HepG2 (cell line): Measurements from ENCODE around the gene RAPGEF5. TPM values are rescaled to one million over a fixed set of nuclear protein-coding genes. Genes with fewer than 3 reads are reported as not detected.

Source experiments
- ATAC-seq: fragments of 200-7000 bp; cut with Tn5 transposase; 3 replicates; pipeline ENCODE4 v1.9.1; 2020; ENCODE audit warnings: mild to moderate bottlenecking, moderate library complexity
- BruUV-seq: library from RNA; stranded (reverse); fragments of 400-500 nt; replicated peaks from 2 replicates; lab custom pipeline; 2021; lab: Mats Ljungman, UMichigan
- CTCF ChIA-PET: fragments of 300-600 bp; formaldehyde crosslinking; extraction: SDS; loops from one replicate; lab custom pipeline; 2021; ENCODE audit warnings: low total read pairs, inconsistent platforms, low intra/inter-chr PET ratio; lab: Yijun Ruan, JAX
- POLR2A ChIA-PET: fragments of 350-600 bp; sonication (Branson Sonifier 250); formaldehyde crosslinking; loops from one replicate; lab custom pipeline; 2020; ENCODE audit warnings: antibody characterized with exemption, inconsistent platforms; lab: Yijun Ruan, JAX
- DNase-seq: peaks from one replicate; pipeline ENCODE4 v3.0.0-alpha.2; 2015; ENCODE audit warnings: low spot score
- FAIRE-seq: peaks from 3 replicates; lab custom pipeline; 2011; peaks lifted over from hg19 to GRCh38; lab: Jason Lieb, UNC
- H2AFZ ChIP-seq: one replicate; pipeline ENCODE4 v1.6.1; 2011; ENCODE audit warnings: low read length, inconsistent platforms
- H3K27ac ChIP-seq: fragments of 300-600 bp; 3 replicates; pipeline ENCODE4 v1.8.0; 2011; ENCODE audit warnings: mixed run types, mild to moderate bottlenecking, mixed read lengths, low read length, inconsistent platforms; ENCODE audit not compliant: insufficient read depth; ENCODE audit errors: extremely low read length
- H3K27me3 ChIP-seq, 2 experiments: fragments of 200-600 bp in 1 of 2; 2 replicates in 1 of 2; 3 replicates in 1 of 2; pipeline versions ENCODE4 v1.6.0 to v1.8.0; 2011; ENCODE audit warnings: low read length in 2 of 2, mild to moderate bottlenecking in 2 of 2, moderate library complexity in 2 of 2, inconsistent platforms in 1 of 2; ENCODE audit not compliant: insufficient read depth in 2 of 2, control insufficient read depth in 1 of 2
- H3K36me3 ChIP-seq, 2 experiments: fragments of 200-600 bp in 1 of 2; replicated peaks in 1 of 2; 2 replicates in 1 of 2; 3 replicates in 1 of 2; pipeline versions ENCODE4 v1.5.1 to v1.8.0; 2011; ENCODE audit warnings: low read length in 2 of 2, inconsistent platforms in 1 of 2; ENCODE audit not compliant: insufficient read depth in 2 of 2, control insufficient read depth in 1 of 2
- H3K4me1 ChIP-seq: 2 replicates; pipeline ENCODE4 v1.5.1; 2012; ENCODE audit warnings: low read length, inconsistent platforms; ENCODE audit not compliant: insufficient read depth
- H3K4me2 ChIP-seq: 2 replicates; pipeline ENCODE4 v1.6.0; 2011; ENCODE audit warnings: low read depth, low read length, inconsistent platforms
- H3K4me3 ChIP-seq, 3 experiments: fragments of 200-600 bp in 1 of 3; sonication (generic), shearing (Covaris generic) in 1 of 3; replicated peaks in 1 of 3; 2 replicates each; pipeline ENCODE4 v1.5.1; 2011 to 2016; ENCODE audit warnings: low read length in 3 of 3, inconsistent platforms in 2 of 3, low read depth in 2 of 3, mild to moderate bottlenecking in 2 of 3, control low read depth in 1 of 3, mixed read lengths in 1 of 3; ENCODE audit not compliant: insufficient read depth in 1 of 3
- H3K79me2 ChIP-seq: one replicate; pipeline ENCODE4 v1.6.1; 2011; ENCODE audit warnings: low read length, inconsistent platforms; ENCODE audit not compliant: insufficient read depth
- H3K9ac ChIP-seq: 2 replicates; pipeline ENCODE4 v1.6.0; 2011; ENCODE audit warnings: mild to moderate bottlenecking, low read depth, low read length, inconsistent platforms; ENCODE audit not compliant: insufficient read depth
- H3K9me3 ChIP-seq: 2 replicates; pipeline ENCODE4 v1.5.1; 2012; ENCODE audit warnings: mild to moderate bottlenecking, low read length
- H4K20me1 ChIP-seq: 2 replicates; pipeline ENCODE4 v1.6.0; 2011; ENCODE audit warnings: inconsistent platforms, mild to moderate bottlenecking, low read length, moderate library complexity; ENCODE audit not compliant: insufficient read depth
- FIP1L1 ChIP-seq: fragments of 200-400 bp; formaldehyde crosslinking; IDR thresholded peaks from 2 replicates; pipeline ENCODE4 v1.6.1; 2018; ENCODE audit warnings: low read depth, mild to moderate bottlenecking, low read length, moderate library complexity, borderline replicate concordance; ENCODE audit not compliant: insufficient read depth
- FOSL2 ChIP-seq: sonication (generic); formaldehyde crosslinking; IDR thresholded peaks from 2 replicates; pipeline ENCODE4 v1.4.0; 2020; ENCODE audit warnings: missing genetic modification reagents
- FOXJ3 ChIP-seq: sonication (generic); formaldehyde crosslinking; IDR thresholded peaks from 2 replicates; pipeline ENCODE4 v1.4.0; 2020; ENCODE audit warnings: missing genetic modification reagents, mild to moderate bottlenecking, borderline replicate concordance
- NCOA1 ChIP-seq: sonication (generic); formaldehyde crosslinking; IDR thresholded peaks from 2 replicates; pipeline ENCODE4 v1.9.0; 2021; ENCODE audit warnings: missing genetic modification reagents
- NFATC3 ChIP-seq: sonication (generic); formaldehyde crosslinking; IDR thresholded peaks from 2 replicates; pipeline ENCODE4 v1.5.1; 2020; ENCODE audit warnings: mild to moderate bottlenecking, missing genetic modification reagents
- ONECUT2 ChIP-seq: sonication (generic); formaldehyde crosslinking; IDR thresholded peaks from 2 replicates; pipeline ENCODE4 v1.4.0; 2020; ENCODE audit warnings: missing genetic modification reagents
- SIX4 ChIP-seq: sonication (generic); formaldehyde crosslinking; IDR thresholded peaks from 2 replicates; pipeline ENCODE4 v1.4.0; 2020; ENCODE audit warnings: missing genetic modification reagents
- SP4 ChIP-seq: sonication (generic); formaldehyde crosslinking; IDR thresholded peaks from 2 replicates; pipeline ENCODE4 v1.8.1; 2023; ENCODE audit warnings: mild to moderate bottlenecking, missing genetic modification reagents
- SRSF1 ChIP-seq: fragments of 200-400 bp; formaldehyde crosslinking; optimal IDR thresholded peaks from 2 replicates; pipeline ENCODE3; 2017; ENCODE audit warnings: mild to moderate bottlenecking, low read depth, low read length, moderate library complexity
- ZKSCAN8 ChIP-seq: IDR thresholded peaks from 2 replicates; pipeline ENCODE4 v1.6.1; 2016; ENCODE audit warnings: borderline replicate concordance, missing genetic modification reagents, missing compliant biosample characterization
- ZNF274 ChIP-seq: sonication (generic); formaldehyde crosslinking; IDR thresholded peaks from 2 replicates; pipeline ENCODE4 v1.5.1; 2020; ENCODE audit warnings: mild to moderate bottlenecking, missing genetic modification reagents
- ZNF280D ChIP-seq: sonication (generic); formaldehyde crosslinking; IDR thresholded peaks from 2 replicates; pipeline ENCODE4 v1.5.1; 2020; ENCODE audit warnings: mild to moderate bottlenecking, missing genetic modification reagents
- WGBS: methylation state at CpG from one replicate; pipeline ENCODE4 v1.1.6; 2017; ENCODE audit warnings: low lambda C conversion rate; 5-methylcytosine and 5-hydroxymethylcytosine counted together
- in situ Hi-C: cut with HindIII; loops from 2 replicates; pipeline ENCODE4 v1.10.0; 2017; ENCODE audit warnings: low pct_unique_long_range_greater_than_20kb; ENCODE audit not compliant: extremely low pct_ligation_motif_present
- intact Hi-C: fragments of 100-400 bp; cut with micrococcal nuclease; formaldehyde crosslinking; loops from one replicate; pipeline ENCODE4 v1.10.0; 2022; ENCODE audit not compliant: unreplicated experiment
- polyA plus RNA-seq, 8 experiments: library from polyadenylated mRNA; depleted of rRNA in 3 of 8; stranded (reverse) in 7 of 8; unstranded in 1 of 8; fragments of >200 nt; fragmentation: Illumina TruSeq in 4 of 8; extraction: Trizol in 4 of 8; gene quantifications; 2 replicates each; pipeline versions ENCODE4 v1.2.1 to v1.2.3, GENCODE V29; 2011 to 2016; ENCODE audit warnings: low read depth in 4 of 8, missing spikeins in 1 of 8, mixed read lengths in 1 of 8; ENCODE audit not compliant: insufficient read depth in 1 of 8
- total RNA-seq, 5 experiments: library from RNA; depleted of rRNA; stranded (reverse); fragments of >200 nt; fragmentation: Illumina TruSeq; extraction: Trizol; gene quantifications; 2 replicates each; pipeline ENCODE4 v1.2.3, GENCODE V29; 2016; ENCODE audit warnings: low read depth in 1 of 5
- TF ChIP-seq, protein P1 (sequence below): sonication (generic); IDR thresholded peaks from 2 replicates; pipeline ENCODE4 v1.6.1; 2016; ENCODE audit warnings: low read depth, borderline replicate concordance
- TF ChIP-seq, protein P2 (sequence below): sonication (generic); formaldehyde crosslinking; IDR thresholded peaks from 2 replicates; pipeline ENCODE4 v1.4.0; 2020; ENCODE audit warnings: mild to moderate bottlenecking, missing genetic modification reagents
- TF ChIP-seq, protein P3 (sequence below): sonication (generic); formaldehyde crosslinking; IDR thresholded peaks from 2 replicates; pipeline ENCODE4 v1.4.0; 2020; ENCODE audit warnings: missing genetic modification reagents
- TF ChIP-seq, protein P4 (sequence below), 2 experiments: sonication (generic) in 1 of 2; formaldehyde crosslinking in 1 of 2; IDR thresholded peaks; 2 replicates each; pipeline versions ENCODE4 v1.4.0 to v1.6.1; 2018 to 2020; ENCODE audit warnings: missing genetic modification reagents in 2 of 2, borderline replicate concordance in 1 of 2, low read depth in 1 of 2, mild to moderate bottlenecking in 1 of 2, missing biosample characterization in 1 of 2
- TF ChIP-seq, protein P5 (sequence below): sonication (generic); formaldehyde crosslinking; IDR thresholded peaks from 2 replicates; pipeline ENCODE4 v1.8.0; 2022; ENCODE audit warnings: missing genetic modification reagents, mild to moderate bottlenecking, borderline replicate concordance

Gene RAPGEF5
- total and polyA plus RNA-seq, 2 of the 13 experiments (the other 11 are each of a cell fraction or from before 2014, with no cell fraction given): 17.1 to 23.4 TPM

- H3K4me3 ChIP-seq: no peak overlapping the region
- FAIRE-seq (no peak), ATAC-seq (no peak), DNase-seq (no peak)
- TF ChIP-seq FIP1L1 (no peak), NFATC3 (CRISPR knock-in tag) (no peak), SRSF1 (no peak), NCOA1 (no peak), ZKSCAN8 (CRISPR knock-in tag) (no peak), SP4 (CRISPR knock-in tag) (no peak), ZNF280D (no peak), FOSL2 (CRISPR knock-in tag) (no peak), SIX4 (CRISPR knock-in tag) (no peak), FOXJ3 (CRISPR knock-in tag) (no peak), ONECUT2 (CRISPR knock-in tag) (no peak), ZNF274 (CRISPR knock-in tag) (no peak)
- TF ChIP-seq, protein P1, sequence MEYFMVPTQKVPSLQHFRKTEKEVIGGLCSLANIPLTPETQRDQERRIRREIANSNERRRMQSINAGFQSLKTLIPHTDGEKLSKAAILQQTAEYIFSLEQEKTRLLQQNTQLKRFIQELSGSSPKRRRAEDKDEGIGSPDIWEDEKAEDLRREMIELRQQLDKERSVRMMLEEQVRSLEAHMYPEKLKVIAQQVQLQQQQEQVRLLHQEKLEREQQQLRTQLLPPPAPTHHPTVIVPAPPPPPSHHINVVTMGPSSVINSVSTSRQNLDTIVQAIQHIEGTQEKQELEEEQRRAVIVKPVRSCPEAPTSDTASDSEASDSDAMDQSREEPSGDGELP: no peak
- TF ChIP-seq, protein P2, sequence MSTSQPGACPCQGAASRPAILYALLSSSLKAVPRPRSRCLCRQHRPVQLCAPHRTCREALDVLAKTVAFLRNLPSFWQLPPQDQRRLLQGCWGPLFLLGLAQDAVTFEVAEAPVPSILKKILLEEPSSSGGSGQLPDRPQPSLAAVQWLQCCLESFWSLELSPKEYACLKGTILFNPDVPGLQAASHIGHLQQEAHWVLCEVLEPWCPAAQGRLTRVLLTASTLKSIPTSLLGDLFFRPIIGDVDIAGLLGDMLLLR (CRISPR knock-in tag): no peak
- TF ChIP-seq, protein P3, sequence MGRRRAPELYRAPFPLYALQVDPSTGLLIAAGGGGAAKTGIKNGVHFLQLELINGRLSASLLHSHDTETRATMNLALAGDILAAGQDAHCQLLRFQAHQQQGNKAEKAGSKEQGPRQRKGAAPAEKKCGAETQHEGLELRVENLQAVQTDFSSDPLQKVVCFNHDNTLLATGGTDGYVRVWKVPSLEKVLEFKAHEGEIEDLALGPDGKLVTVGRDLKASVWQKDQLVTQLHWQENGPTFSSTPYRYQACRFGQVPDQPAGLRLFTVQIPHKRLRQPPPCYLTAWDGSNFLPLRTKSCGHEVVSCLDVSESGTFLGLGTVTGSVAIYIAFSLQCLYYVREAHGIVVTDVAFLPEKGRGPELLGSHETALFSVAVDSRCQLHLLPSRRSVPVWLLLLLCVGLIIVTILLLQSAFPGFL (CRISPR knock-in tag): no peak
- TF ChIP-seq, protein P4, sequence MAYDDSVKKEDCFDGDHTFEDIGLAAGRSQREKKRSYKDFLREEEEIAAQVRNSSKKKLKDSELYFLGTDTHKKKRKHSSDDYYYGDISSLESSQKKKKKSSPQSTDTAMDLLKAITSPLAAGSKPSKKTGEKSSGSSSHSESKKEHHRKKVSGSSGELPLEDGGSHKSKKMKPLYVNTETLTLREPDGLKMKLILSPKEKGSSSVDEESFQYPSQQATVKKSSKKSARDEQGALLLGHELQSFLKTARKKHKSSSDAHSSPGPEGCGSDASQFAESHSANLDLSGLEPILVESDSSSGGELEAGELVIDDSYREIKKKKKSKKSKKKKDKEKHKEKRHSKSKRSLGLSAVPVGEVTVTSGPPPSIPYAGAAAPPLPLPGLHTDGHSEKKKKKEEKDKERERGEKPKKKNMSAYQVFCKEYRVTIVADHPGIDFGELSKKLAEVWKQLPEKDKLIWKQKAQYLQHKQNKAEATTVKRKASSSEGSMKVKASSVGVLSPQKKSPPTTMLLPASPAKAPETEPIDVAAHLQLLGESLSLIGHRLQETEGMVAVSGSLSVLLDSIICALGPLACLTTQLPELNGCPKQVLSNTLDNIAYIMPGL (CRISPR knock-in tag; IDR thresholded peaks at IDR 0.05; ENCODE audit: borderline replicate concordance in 1 of 2, low read depth in 1 of 2): no peak
- TF ChIP-seq, protein P5, sequence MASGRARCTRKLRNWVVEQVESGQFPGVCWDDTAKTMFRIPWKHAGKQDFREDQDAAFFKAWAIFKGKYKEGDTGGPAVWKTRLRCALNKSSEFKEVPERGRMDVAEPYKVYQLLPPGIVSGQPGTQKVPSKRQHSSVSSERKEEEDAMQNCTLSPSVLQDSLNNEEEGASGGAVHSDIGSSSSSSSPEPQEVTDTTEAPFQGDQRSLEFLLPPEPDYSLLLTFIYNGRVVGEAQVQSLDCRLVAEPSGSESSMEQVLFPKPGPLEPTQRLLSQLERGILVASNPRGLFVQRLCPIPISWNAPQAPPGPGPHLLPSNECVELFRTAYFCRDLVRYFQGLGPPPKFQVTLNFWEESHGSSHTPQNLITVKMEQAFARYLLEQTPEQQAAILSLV (CRISPR knock-in tag): no peak
- WGBS: 96% methylated on average over 3 of the region's 3 CpGs
- no peak overlapping the region for H3K4me2 ChIP-seq
- no peak overlapping the region for H2AFZ ChIP-seq
- no TSS peak for BruUV-seq
- ChIA-PET CTCF (no interaction called here), POLR2A (no interaction called here)
- H4K20me1 ChIP-seq: no peaks in the 10 kb centered on the region; the same call in 1 of the 2 replicates
- H3K79me2 ChIP-seq: no peaks in the 10 kb centered on the region
- no peaks in the 10 kb centered on the region for H3K4me1 ChIP-seq
- peaks cover 10 to 35% of the 10 kb centered on the region in 2 experiments for H3K36me3 ChIP-seq
- intact Hi-C loops (no loop called here), in situ Hi-C loops (no loop called here)
- no peaks in the 10 kb centered on the region for H3K27me3 ChIP-seq
- no peaks in the 10 kb centered on the region for H3K9me3 ChIP-seq
- H3K9ac ChIP-seq: no peak overlapping the region
- no peak overlapping the region for H3K27ac ChIP-seq
Measured at GRCh38 chr7:22210355-22210754, 146.6 kb downstream of the RAPGEF5 start.
